GM19043 (cell line): ENCODE measurements around the gene DNASE1L1.
A peak's percentile ranks its signal among the peaks of the same experiment; 100 is the strongest.

Experiments used
- ATAC-seq: cut with Tn5 transposase; IDR thresholded peaks from one replicate; pipeline ENCODE4 v1.9.1; 2021; ENCODE audit warnings: low read depth; ENCODE audit not compliant: unreplicated experiment

The DNASE1L1 gene, protein sequence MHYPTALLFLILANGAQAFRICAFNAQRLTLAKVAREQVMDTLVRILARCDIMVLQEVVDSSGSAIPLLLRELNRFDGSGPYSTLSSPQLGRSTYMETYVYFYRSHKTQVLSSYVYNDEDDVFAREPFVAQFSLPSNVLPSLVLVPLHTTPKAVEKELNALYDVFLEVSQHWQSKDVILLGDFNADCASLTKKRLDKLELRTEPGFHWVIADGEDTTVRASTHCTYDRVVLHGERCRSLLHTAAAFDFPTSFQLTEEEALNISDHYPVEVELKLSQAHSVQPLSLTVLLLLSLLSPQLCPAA

DNA sequence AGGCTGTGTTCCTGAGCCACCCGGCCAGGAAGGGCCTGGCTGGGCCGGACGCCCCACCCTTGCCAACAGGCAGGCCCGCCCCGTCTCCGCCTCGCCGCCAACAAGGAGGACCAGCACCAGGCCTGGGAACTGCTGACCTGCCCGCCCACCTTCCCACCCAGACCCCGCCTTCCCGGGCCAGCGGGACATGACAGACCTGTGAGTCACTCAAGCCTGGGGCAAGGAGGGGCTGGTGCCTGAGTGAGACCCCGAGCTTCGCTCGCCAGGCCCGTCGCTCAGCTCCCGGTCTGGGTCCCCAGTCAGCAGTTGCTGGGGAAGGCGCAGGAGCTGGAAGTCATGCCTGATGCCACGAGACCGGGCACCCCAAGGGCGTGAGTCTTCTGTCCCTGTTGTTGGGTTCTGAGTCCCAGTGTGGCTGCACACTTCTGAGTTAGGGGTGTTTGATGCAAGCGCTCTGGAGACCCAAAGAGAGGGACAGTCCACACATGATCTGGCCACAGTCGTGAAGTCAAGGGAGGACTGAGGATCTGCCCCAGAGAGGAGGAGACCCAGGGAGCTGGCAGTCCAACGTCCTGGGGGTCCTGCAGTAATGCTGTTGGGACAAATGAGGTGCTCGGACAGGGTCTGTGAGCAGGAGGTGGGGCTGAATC lies at the start of gene DNASE1L1:
Gene DNASE1L1 (minus strand): TSS at position 33 of the 650 bp plus-strand sequence. CDS start 3,686 bp downstream, outside the sequence.
- peak; percentile 48 for ATAC-seq

DNA sequence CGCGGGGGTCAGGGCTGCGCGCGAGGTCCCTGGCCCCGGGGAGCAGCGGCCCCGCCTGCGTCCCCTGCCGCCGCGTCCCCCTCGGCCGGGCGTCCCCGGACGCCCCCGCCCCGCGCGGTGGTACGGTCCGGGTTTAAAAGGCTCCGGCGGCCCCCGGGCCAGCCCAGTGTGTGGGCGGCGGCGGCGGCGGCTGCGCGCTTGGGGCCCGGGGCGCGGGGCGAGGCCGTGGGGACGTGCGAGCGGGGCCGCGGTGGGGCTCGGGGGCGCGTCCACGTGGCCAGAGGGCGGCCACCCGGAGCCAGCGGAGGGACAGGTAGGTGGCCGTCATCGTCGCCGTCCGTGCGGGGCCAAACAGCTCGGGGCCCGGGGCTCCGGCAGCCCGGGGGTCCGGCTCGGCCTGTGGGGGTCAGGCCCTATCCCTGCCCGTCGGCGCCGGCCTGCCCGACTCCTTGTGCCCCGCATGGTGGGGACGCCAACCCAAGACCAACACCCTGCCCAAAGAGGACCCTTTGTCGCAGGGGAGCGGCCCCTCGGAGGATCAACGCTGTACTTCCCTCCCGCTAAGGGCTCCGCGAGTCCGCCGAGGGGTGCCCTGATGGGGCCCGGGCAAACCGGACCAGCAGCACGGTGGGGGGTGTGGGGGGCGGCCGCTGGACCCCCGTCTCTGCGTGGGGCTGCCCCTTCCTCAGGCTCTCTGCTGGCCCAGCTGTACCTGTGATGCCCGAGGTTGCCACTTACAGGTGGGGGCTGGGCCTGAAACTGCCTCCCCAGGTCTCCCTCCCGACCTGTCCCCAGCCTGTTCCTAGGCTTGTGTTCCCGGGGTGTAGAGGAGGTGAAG lies 49.3 kb upstream of the DNASE1L1 start, which contains the start of gene PLXNA3:
Gene PLXNA3 (plus strand): TSS at position 166 of the 838 bp plus-strand sequence. CDS start 1,903 bp downstream, outside the sequence.
- ATAC-seq, result peak; percentile 47

DNA sequence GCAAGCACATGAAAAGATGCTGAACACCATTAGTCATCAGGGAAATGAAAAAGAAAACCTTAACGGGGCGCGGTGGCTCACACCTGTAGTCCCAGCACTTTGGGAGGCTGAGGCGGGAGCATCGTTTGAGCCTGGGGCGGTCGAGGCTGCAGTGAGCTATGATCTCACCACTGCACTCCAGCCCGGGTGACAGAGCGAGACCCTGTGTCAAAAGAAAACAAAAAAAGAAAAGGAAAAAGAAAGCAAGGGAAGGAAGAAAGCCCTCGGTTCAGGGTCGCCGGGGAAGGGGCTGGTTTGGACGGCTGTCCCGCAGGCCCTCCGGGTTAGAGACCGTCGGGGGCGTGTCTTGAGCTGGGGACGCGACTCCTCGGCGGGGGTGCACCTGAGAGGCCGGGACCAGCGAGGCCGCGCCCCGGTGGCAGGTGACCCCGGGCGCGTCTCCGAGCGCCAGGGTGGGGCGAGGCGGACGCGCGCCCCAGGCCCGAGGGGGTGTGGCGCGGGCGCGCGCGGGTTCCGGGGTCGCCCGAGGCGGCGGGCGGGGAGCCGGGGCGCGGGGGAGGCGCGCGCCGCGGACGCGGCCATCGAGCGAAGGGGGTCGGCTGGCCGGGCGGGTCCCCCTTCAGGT lies 48.5 kb upstream of the DNASE1L1 start:
- ATAC-seq, result peak; percentile 40

DNA sequence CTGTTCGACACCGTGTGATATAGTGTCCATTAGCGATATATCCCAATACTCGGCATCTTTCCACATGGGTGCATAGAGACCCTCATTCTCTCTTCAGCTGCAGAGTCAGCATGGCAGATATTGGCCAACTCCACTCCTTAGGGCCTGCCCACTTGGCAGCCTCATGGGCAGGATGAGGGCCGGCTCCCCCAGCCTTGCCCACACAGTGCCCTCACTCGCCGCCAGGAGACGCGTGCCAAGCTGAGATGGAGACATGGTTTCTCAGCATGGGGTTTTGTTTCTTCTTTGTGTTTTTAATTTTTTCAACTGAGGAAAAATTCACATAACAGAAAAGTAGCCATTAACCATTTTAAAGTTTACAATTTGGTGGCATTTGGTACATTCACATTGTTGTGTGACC lies 43.8 kb upstream of the DNASE1L1 start:
- ATAC-seq, result no peak

DNA sequence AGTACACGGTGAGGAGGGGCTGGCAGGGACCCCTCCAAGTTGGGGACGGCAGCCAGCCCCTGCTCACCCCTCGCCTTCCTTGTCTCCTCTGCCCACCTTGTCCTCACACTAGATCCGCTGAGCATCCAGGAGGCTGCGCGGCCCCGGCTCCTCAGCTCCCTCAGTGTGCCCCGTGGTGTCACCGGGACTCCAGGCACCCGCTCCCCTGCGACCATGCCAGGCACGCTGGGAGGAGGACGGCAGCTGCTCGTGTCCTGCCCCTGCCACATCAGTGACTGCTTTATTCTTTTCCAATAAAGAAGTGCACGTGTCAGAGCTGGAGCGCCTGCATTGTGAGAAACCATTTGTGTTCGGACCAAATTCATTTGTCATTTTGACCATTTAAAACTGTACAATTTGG lies 41.3 kb upstream of the DNASE1L1 start:
- ATAC-seq, result no peak

DNA sequence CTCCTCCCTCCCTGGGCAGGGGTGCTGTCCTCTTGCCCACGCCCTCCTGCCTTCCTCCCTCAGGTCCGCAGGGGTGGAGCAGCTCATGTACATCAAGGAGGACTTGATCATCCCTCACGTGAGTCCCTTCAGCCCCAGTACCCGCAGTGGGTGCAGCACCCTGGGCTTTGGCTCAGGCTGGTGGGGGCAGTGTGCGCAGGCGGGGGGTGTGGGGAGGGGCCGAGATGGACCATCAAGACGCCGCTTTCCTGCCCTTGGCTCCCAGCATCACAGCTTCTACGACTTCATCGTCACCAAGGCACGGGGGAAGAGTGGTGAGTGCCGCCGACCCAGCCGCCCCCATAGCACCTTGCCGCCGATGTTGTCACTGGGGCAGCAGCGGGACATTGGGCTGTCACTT lies 40.6 kb upstream of the DNASE1L1 start:
- no peak for ATAC-seq

DNA sequence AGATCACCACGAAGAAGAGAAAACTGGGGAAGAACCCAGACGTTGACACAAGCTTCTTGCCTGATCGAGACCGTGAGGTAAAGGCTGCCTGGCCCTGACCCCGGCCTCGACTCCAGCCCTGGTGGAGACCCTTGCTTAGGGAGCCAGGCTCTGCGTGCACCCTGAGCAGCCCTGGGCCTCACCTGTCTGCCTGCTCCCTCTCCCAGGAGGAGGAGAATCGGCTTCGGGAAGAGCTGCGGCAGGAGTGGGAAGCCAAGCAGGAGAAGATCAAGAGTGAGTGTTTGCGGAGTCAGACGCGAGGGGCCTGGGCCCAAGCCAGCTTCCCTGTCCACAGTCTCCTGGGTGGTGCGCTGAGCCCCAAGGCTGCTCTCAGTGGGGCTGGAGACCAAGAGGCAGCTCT lies 39.4 kb upstream of the DNASE1L1 start:
- no peak for ATAC-seq

DNA sequence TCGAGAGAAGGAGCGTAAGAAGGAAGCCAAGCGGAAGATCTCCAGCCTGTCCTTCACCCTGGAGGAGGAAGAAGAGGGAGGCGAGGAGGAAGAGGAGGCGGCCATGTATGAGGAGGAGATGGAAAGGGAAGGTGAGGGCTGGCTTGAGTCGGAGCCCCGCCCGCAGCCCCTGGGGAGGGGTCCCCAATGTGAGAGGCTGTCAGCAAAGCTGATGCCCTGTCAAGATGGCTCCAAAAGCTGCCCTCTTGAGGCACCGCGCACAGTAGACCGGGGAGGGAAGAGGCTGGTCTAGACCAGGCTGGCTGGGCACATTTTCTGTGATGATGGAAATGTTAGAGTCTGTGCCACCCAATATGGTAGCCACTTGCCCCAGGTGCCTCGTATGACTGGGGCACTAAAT lies 37.4 kb upstream of the DNASE1L1 start:
- ATAC-seq, result no peak

DNA sequence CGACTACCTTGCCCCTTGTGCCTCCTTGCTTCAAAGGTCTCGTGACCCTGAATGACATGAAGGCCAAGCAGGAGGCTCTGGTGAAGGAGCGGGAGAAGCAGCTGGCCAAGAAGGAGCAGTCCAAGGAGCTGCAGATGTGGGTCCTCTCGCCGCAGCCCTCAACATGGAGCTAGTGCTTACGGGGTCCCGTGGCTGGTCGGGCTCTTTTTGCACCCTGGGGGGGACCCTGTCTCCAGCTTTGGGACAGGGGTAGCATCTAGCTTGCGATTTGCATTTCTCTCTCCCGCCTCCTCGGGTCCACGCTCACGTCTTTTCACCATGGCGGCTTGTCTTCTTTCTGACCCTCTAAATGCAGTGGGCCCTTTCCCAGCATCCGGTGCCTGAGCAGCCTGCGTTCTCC lies 36.7 kb upstream of the DNASE1L1 start:
- ATAC-seq, result no peak

DNA sequence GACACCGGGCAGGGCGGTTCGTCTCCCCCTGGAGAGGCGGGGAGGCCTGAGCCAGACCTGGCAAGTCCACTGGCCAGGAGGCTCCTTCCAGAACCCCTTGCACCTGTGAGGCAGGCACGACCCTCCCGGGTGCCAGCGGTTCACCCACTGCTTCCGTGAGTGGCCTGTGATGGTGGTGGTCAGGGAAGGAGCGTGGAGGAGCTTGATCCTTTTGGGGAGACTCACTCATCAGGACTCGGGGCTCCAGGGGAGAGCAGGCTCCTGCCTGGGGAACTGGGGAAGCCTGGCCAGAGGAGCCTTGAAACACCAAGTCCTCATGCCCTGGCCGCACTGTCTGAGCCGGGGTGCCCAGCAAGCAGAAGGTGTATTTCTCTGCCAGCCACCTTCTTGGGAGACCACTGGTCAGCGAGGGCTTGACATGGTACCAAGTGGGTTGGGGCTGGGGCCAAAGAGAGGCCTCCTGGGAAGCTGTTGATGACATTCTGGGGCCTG lies 35.7 kb upstream of the DNASE1L1 start:
- ATAC-seq, result no peak

DNA sequence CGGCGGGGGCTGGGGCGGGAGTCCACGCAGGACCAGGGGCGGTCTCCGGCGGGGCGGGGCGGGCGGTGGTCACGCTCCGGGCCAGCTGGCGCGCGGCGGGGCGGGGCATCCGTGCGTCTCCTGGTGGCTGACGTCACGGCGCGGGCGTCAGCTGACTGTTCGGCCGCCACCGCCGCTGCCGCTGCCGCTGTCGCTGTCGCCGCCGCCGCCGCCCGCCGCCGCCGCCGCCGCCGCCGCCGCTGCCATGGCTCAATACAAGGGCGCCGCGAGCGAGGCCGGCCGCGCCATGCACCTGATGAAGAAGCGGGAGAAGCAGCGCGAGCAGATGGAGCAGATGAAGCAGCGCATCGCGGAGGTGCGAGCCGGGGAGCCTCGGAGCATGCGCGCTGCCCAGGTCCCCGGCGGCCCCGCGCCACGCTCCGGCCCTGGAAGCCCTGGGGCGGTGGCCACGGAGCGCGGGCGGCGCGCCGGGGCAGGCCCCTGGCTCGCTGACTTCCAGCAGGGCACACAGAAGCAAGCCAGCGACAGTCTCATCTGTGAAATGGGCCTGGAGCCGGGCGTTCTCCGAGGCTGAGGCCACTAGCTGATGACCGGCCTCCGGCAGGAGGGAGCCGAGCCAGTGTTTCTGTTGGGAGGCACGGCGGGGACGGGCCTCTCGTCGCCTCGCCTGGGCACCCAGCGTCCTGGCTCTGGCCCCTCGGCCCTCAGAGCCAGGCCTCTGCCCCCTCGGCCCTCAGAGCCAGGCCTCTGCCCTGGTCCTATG lies 35.1 kb upstream of the DNASE1L1 start, which contains the start of gene FAM50A:
Gene FAM50A (plus strand): TSS at position 150 of the 763 bp plus-strand sequence. CDS start 95 bp downstream, at position 245.
- ATAC-seq, result peak; percentile 82

DNA sequence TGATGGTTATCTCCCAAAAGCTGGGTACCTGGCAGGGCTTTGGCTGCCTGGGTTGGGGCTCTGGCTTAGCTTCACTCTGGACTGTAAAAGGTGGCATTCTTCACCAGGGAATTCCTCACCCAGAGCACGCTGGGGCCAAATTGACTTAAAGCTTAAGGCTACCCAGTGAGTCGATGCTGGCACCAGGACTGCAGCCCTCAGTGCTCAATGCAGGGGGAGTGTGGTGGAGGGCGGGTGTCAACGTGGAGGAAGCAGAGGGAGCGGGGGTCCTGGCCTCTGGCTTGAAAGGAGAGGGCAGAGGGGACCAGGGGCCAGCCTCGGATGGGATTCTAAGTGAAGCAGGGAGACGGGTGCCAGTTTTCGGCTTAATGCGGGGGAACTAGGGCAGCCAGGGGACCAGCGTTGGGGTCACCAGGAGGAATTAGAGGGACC lies 34.4 kb upstream of the DNASE1L1 start:
- no peak for ATAC-seq

DNA sequence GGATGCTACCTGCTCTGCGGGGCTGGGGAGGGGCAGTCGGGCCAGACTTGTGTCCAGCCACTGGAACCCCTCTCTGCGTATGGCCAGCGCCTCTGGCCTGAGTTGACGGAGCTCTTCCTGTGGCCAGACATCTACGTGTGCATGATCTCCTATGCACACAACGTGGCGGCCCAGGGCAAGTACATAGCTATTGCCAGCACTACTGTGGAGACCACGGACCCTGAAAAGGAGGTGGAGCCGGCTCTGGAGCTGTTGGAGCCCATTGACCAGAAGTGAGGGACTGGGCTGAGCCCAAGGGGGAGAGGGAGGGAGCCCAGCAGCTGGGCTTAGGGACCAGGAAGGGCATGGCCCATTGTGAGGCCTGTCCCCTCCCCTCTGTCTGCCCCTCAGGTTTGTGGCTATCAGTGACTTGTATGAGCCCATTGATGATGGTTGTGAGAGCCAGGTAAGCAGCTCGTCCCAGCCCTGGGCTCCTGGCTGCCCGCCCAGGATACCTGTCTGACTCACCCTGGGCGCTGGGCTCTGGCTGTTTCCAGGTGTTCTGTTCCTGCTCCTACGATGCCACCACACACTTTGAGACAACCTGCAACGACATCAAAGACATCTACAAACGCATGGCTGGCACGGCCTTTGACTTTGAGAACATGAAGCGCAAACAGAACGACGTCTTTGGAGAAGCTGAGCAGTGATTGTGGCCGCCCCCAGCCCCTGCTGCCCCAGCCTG lies 33.1 kb upstream of the DNASE1L1 start:
- ATAC-seq, result no peak

DNA sequence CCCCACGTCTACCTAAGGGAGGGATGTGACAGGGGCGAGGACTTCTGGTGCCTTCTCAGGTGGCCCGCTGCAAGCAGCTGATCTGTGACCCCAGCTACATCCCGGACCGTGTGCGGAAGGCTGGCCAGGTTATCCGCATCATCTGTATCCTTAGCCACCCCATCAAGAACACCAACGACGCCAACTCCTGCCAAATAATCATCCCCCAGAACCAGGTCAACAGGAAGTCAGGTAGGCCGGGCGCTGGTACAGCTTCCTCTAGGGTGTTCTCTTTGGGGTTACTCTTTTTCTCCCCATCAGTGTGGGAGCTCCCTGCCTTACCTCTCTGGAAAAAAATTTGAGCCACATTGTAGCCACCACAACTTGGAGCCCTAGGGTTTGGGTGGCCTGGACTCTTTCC lies 32.5 kb upstream of the DNASE1L1 start:
- ATAC-seq, result no peak

DNA sequence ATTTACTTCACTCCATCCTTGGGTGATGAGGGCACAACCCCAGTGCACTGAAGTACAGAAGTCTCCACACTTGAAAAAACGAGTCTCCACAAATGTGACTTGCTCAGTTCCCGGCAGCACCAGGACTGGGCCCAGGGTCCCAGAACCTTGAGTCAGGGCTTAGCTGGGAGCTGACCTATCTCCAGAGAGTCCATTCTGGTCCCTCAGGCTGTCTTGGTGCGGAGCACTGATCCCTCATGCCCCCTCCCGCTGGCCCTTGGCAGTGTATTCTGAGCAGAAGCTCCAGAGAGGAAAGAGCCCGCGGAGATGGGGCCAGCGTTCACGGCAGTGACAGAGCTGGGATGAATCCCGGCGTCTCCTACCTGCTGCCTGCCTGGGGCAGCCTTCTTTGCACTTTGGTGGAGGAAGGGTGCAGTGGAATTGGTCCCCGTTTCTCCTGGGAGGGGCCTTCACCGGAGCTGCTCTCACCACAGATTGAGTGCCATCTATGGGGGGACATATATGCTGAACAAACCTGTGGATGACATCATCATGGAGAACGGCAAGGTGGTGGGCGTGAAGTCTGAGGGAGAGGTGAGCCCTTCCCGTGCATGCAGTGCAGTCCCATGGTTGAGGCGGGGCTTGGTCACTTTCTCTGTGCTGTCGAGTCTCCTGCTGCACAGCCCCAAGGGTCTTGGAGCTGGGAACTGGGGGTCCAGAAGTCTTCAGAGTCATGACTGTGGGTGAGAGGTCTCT lies 31.7 kb upstream of the DNASE1L1 start:
- ATAC-seq, result no peak

DNA sequence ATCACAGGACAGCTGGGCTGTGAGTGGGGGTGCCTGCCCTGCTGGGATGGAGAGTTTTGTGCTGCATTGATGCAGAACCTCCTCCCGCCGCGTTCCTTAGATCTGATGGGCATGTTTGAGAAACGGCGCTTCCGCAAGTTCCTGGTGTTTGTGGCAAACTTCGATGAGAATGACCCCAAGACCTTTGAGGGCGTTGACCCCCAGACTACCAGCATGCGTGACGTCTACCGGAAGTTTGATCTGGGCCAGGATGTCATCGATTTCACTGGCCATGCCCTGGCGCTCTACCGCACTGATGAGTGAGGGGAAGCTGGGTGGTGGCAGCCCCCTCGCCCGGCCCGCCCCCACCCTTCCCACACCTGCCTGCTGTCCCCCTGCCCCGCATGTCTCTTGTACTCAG lies 30.8 kb upstream of the DNASE1L1 start:
- ATAC-seq, result no peak

DNA sequence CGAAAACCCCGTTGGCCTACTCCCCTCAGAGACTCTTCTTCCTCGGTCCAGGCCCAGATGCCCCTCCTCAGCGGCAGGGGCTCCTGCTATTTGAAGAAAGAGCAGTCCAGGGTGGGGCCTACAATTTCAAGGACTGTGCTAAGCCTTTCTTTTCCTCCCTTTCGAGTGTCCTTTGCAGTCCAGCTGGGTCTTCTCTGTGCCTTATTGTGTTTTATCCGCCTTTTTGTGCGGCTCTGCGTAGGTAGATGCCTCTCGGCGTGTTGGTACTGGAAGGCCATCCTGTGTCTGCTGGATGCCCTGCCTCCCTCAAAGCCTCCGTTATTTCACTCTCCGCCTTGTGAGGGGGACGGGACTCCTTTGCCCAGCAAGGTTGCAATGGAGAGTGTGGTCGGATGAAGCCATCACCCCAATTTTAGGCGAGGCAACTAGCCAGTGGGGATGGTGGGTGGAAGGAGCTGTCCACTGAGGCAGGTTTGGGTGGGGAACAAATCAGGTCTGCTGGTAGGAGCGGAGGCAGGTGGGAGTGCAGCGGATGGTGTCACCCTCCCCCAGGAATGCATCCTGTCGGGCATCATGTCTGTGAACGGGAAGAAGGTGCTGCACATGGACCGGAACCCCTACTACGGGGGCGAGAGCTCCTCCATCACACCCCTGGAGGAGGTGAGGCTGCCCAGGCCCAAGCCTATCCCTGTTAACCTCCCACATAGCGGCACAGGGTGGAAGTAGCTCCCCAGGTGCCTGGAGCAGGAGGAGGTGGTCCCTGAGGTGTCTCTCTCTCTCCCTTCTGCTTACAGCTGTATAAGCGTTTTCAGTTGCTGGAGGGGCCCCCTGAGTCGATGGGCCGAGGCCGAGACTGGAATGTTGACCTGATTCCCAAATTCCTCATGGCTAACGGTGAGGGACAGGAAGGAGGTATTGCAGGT lies 29.2 kb upstream of the DNASE1L1 start:
- ATAC-seq, result no peak
